HCT116 (cell line): Measurements from ENCODE around the gene RRAD. TPM values are rescaled to one million over a fixed set of nuclear protein-coding genes. Genes with fewer than 3 reads are reported as not detected.

Experiments used
- ATAC-seq: fragments of 200-7000 bp; cut with Tn5 transposase; 2 replicates; pipeline ENCODE4 v1.9.1; 2020; ENCODE audit warnings: mild to moderate bottlenecking, moderate library complexity
- BruUV-seq: library from RNA; stranded (reverse); fragments of 400-500 nt; replicated peaks from 2 replicates; lab custom pipeline; 2021; lab: Mats Ljungman, UMichigan
- CTCF ChIA-PET: fragments of 300-600 bp; sonication (Branson Sonifier 250); formaldehyde crosslinking; loops from one replicate; lab custom pipeline; 2021; ENCODE audit warnings: antibody characterized with exemption; lab: Charles Lee
- POLR2A ChIA-PET: fragments of 300-600, 350-600 bp; sonication (Branson Sonifier 250); formaldehyde crosslinking; loops from one replicate; lab custom pipeline; 2021; ENCODE audit warnings: antibody characterized with exemption; lab: Charles Lee
- RAD21 ChIA-PET, 2 experiments: fragments of 300-600 bp; sonication (Branson Sonifier 250); formaldehyde crosslinking; loops; one replicate each; lab custom pipeline; 2023; ENCODE audit warnings: low total read pairs in 2 of 2; ENCODE audit not compliant: uncharacterized antibody in 2 of 2, unreplicated experiment in 2 of 2, low non-redundant PET in 1 of 2; lab: Charles Lee
- DNase-seq: peaks from one replicate; pipeline ENCODE4 v3.0.0-alpha.2; 2010; ENCODE audit warnings: low read depth, low spot score
- H2AFZ ChIP-seq: fragments of 200-600 bp; shearing (Covaris generic), sonication (generic); 2 replicates; pipeline ENCODE4 v1.6.1; 2017; ENCODE audit warnings: low read depth, mixed run types, mixed read lengths, antibody characterized with exemption, low read length; ENCODE audit not compliant: poor library complexity, severe bottlenecking
- H3K27ac ChIP-seq: 2 replicates; pipeline ENCODE4 v1.5.1; 2012; ENCODE audit warnings: low read depth, low read length
- H3K27me3 ChIP-seq: fragments of 200-600 bp; sonication (generic); 2 replicates; pipeline ENCODE4 v1.6.1; 2016; ENCODE audit warnings: mixed run types, low read length, mixed read lengths; ENCODE audit not compliant: insufficient read depth
- H3K36me3 ChIP-seq, 2 experiments: fragments of 200-500 bp in 1 of 2; fragments of 200-600 bp in 1 of 2; sonication (Bioruptor generic) in 1 of 2; sonication (generic) in 1 of 2; 2 replicates each; pipeline versions ENCODE4 v1.5.1 to v1.6.1; 2014 to 2016; ENCODE audit warnings: low read length in 2 of 2, inconsistent platforms in 1 of 2, mixed read lengths in 1 of 2, mixed run types in 1 of 2; ENCODE audit not compliant: insufficient read depth in 2 of 2, control insufficient read depth in 1 of 2
- H3K4me1 ChIP-seq, 2 experiments: fragments of 200-600 bp in 1 of 2; sonication (generic) in 1 of 2; 2 replicates each; pipeline versions ENCODE4 v1.5.1 to v1.6.1; 2012 to 2017; ENCODE audit warnings: low read length in 2 of 2, inconsistent platforms in 1 of 2, mild to moderate bottlenecking in 1 of 2, mixed read lengths in 1 of 2, mixed run types in 1 of 2, moderate library complexity in 1 of 2; ENCODE audit not compliant: insufficient read depth in 2 of 2, control insufficient read depth in 1 of 2
- H3K4me2 ChIP-seq: fragments of 200-600 bp; sonication (generic); 2 replicates; pipeline ENCODE4 v1.6.1; 2017; ENCODE audit warnings: mixed run types, low read length, mixed read lengths
- H3K4me3 ChIP-seq, 2 experiments: fragments of 200-600 bp in 1 of 2; sonication (generic) in 1 of 2; replicated peaks in 1 of 2; 2 replicates each; pipeline ENCODE4 v1.5.1; 2011 to 2016; ENCODE audit warnings: low read length in 2 of 2, control low read depth in 1 of 2, low read depth in 1 of 2, mild to moderate bottlenecking in 1 of 2, mixed read lengths in 1 of 2, mixed run types in 1 of 2
- H3K79me2 ChIP-seq: fragments of 200-600 bp; sonication (generic); 2 replicates; pipeline ENCODE4 v1.6.1; 2017; ENCODE audit warnings: mild to moderate bottlenecking, mixed run types, low read length, moderate library complexity, mixed read lengths; ENCODE audit not compliant: insufficient read depth
- H3K9ac ChIP-seq: fragments of 200-600 bp; sonication (generic); 2 replicates; pipeline ENCODE4 v1.6.1; 2016; ENCODE audit warnings: low read length, mixed read lengths
- H3K9me2 ChIP-seq: fragments of 200-600 bp; sonication (generic), shearing (Covaris generic); 2 replicates; pipeline ENCODE4 v1.6.1; 2017; ENCODE audit warnings: mixed run types, mild to moderate bottlenecking, moderate library complexity; ENCODE audit not compliant: insufficient read depth
- H3K9me3 ChIP-seq, 2 experiments: fragments of 200-500 bp in 1 of 2; fragments of 200-600 bp in 1 of 2; sonication (Bioruptor generic) in 1 of 2; sonication (generic) in 1 of 2; 2 replicates each; pipeline ENCODE4 v1.6.1; 2014 to 2017; ENCODE audit warnings: low read length in 2 of 2, mixed read lengths in 2 of 2, inconsistent platforms in 1 of 2, low read depth in 1 of 2, mild to moderate bottlenecking in 1 of 2, mixed run types in 1 of 2, moderate library complexity in 1 of 2; ENCODE audit not compliant: control insufficient read depth in 1 of 2, insufficient read depth in 1 of 2
- H4K20me1 ChIP-seq: fragments of 200-600 bp; sonication (generic), shearing (Covaris generic); 2 replicates; pipeline ENCODE4 v1.6.1; 2017; ENCODE audit warnings: mixed run types, mild to moderate bottlenecking, moderate library complexity; ENCODE audit not compliant: insufficient read depth
- CBX3 ChIP-seq: IDR thresholded peaks from 2 replicates; pipeline ENCODE4 v1.6.1; 2012; ENCODE audit warnings: low read depth
- CEBPB ChIP-seq: IDR thresholded peaks from 2 replicates; pipeline ENCODE4 v1.6.1; 2012; ENCODE audit warnings: low read depth
- CTCF ChIP-seq, 3 experiments: fragments of 200-600 bp in 1 of 3; sonication (generic) in 1 of 3; IDR thresholded peaks in 2 of 3; conservative IDR thresholded peaks in 1 of 3; 2 replicates each; pipeline ENCODE4 v1.5.1; 2012 to 2017; ENCODE audit warnings: low read depth in 2 of 3, low read length in 2 of 3, antibody characterized with exemption in 1 of 3, borderline replicate concordance in 1 of 3, control low read depth in 1 of 3, mild to moderate bottlenecking in 1 of 3, mixed read lengths in 1 of 3, mixed run types in 1 of 3, moderate library complexity in 1 of 3; ENCODE audit not compliant: insufficient read depth in 1 of 3
- EGR1 ChIP-seq: IDR thresholded peaks from 2 replicates; pipeline ENCODE4 v1.6.1; 2012; ENCODE audit warnings: low read depth
- ELF1 ChIP-seq: IDR thresholded peaks from 2 replicates; pipeline ENCODE4 v1.6.1; 2012; ENCODE audit warnings: low read depth, borderline replicate concordance
- EZH2phosphoT487 ChIP-seq: fragments of 200-600 bp; IDR thresholded peaks from 2 replicates; pipeline ENCODE4 v1.6.1; 2018; ENCODE audit warnings: antibody characterized with exemption, borderline replicate concordance
- FOSL1 ChIP-seq: IDR thresholded peaks from 2 replicates; pipeline ENCODE4 v1.6.1; 2012; ENCODE audit warnings: low read depth
- POLR2AphosphoS5 ChIP-seq: IDR thresholded peaks from 2 replicates; pipeline ENCODE4 v1.6.1; 2011; ENCODE audit warnings: mild to moderate bottlenecking, low read depth, low read length, moderate library complexity
- SRF ChIP-seq: IDR thresholded peaks from 2 replicates; pipeline ENCODE4 v1.6.1; 2012; ENCODE audit warnings: low read depth
- ZFX ChIP-seq: fragments of 450-650 bp; IDR thresholded peaks from 2 replicates; pipeline ENCODE4 v1.6.1; 2017
- ZNF274 ChIP-seq: fragments of 200-500 bp; sonication (Bioruptor generic); IDR thresholded peaks from 2 replicates; pipeline ENCODE4 v1.6.1; 2014; ENCODE audit warnings: mild to moderate bottlenecking, low read depth, low read length, inconsistent platforms
- intact Hi-C: fragments of 100-400 bp; cut with micrococcal nuclease; formaldehyde crosslinking; loops from 2 replicates; pipeline ENCODE4 v1.10.0; 2022
- total RNA-seq: library from RNA; stranded (reverse); gene quantifications from one replicate; pipeline ENCODE4 v1.2.1, GENCODE V29; 2021; ENCODE audit not compliant: unreplicated experiment

Gene RRAD
- total RNA-seq, 1 experiment from 2014 or later = 2.2 TPM

- DNase-seq = no peak
- no peak for TF ChIP-seq EGR1
- TF ChIP-seq CEBPB = no peak
- TF ChIP-seq ZNF274 = no peak
- no peak for TF ChIP-seq ELF1
- TF ChIP-seq POLR2AphosphoS5 = no peak
- no peak for TF ChIP-seq EZH2phosphoT487
- TF ChIP-seq CTCF (IDR thresholded peaks at IDR 0.05 in 2 of 3, conservative IDR thresholded peaks at IDR 0.05 in 1 of 3; ENCODE audit: borderline replicate concordance in 1 of 3, insufficient read depth in 1 of 3, low read depth in 2 of 3, low read length in 2 of 3) = no peak
- no peak for TF ChIP-seq FOSL1
- no peak for TF ChIP-seq CBX3
- TF ChIP-seq ZFX = no peak
- TF ChIP-seq SRF = no peak
- Histone ChIP-seq H3K9ac (no peak overlapping the region), H3K4me1 (peaks cover 0 to 26% of the 10 kb centered on the region in 2 experiments; a peak in 3 of 4 replicates), H3K27me3 (no peaks in the 10 kb centered on the region), H3K79me2 (peaks cover 61% of the 10 kb centered on the region), H3K27ac (no peak overlapping the region), H2AFZ (no peak overlapping the region), H3K9me3 (no peaks in the 10 kb centered on the region), H3K4me2 (no peak overlapping the region), H4K20me1 (no peaks in the 10 kb centered on the region), H3K9me2 (no peaks in the 10 kb centered on the region), H3K36me3 (peaks cover 25 to 38% of the 10 kb centered on the region in 2 experiments; a peak in 3 of 4 replicates), H3K4me3 (no peak overlapping the region)
- POLR2A ChIA-PET = no interaction called here
- CTCF ChIA-PET = interaction anchor here (1.2 kb wide), 1 partner anchor 24 kb away, joined by 3 read pairs; the partner anchor contains the start of gene CES3
- intact Hi-C loops = no loop called here
- no TSS peak for BruUV-seq
- RAD21 ChIA-PET = no interaction called here
- no peak for ATAC-seq
Measured at GRCh38 chr16:66936889-66937554, 11.7 kb upstream of the RRAD start.
